Adrenal gland (tissue), 5 donors: ENCODE data around the gene RYR1.

Experiments used
- CTCF ChIP-seq, 6 experiments: fragments of 450-650 bp in 4 of 6; fragments of 200-600 bp in 2 of 6; sonication (generic) in 1 of 6; IDR thresholded peaks; 1 replicate in 5 of 6; 2 replicates in 1 of 6; pipeline versions ENCODE4 v1.5.1 to v1.8.0; 2016 to 2021; ENCODE audit warnings: antibody characterized with exemption in 6 of 6, mild to moderate bottlenecking in 2 of 6, moderate library complexity in 1 of 6
- POLR2A ChIP-seq, 2 donors: fragments of 450-650 bp; IDR thresholded peaks; one replicate each; pipeline ENCODE4 v1.6.1; 2017; ENCODE audit warnings: antibody characterized with exemption in 2 of 2, mild to moderate bottlenecking in 2 of 2, moderate library complexity in 1 of 2
- donor health status: DM: no; HTN: no; CAD: no.

GRCh38 chr19:38391911-38392464 lies 41.5 kb upstream of the RYR1 start:
- TF ChIP-seq CTCF (IDR thresholded peaks at IDR 0.05) (no peak), POLR2A (IDR thresholded peaks at IDR 0.05) (no peak)
